Endothelial cell of umbilical vein (primary cell): Measurements from ENCODE around the gene SLC11A1. TPM values are rescaled to one million over a fixed set of nuclear protein-coding genes. Genes with fewer than 3 reads are reported as not detected.

Source experiments
- BruUV-seq: library from RNA; stranded (reverse); fragments of 400-500 nt; replicated peaks from 2 replicates; lab custom pipeline; 2021; lab: Mats Ljungman, UMichigan
- CTCF ChIA-PET: fragments of 300-600, 350-600 bp; sonication (Branson Sonifier 250); formaldehyde crosslinking; loops from one replicate; lab custom pipeline; 2021; ENCODE audit warnings: antibody characterized with exemption, inconsistent platforms; lab: Charles Lee
- POLR2A ChIA-PET: fragments of 300-600, 350-600 bp; sonication (Branson Sonifier 250); formaldehyde crosslinking; loops from one replicate; lab custom pipeline; 2021; ENCODE audit warnings: antibody characterized with exemption, inconsistent platforms; lab: Charles Lee
- DNase-seq: peaks from one replicate; pipeline ENCODE4 v3.0.0-alpha.2; 2011; ENCODE audit warnings: low read depth, low spot score
- FAIRE-seq: peaks from 2 replicates; lab custom pipeline; 2011; peaks lifted over from hg19 to GRCh38; lab: Jason Lieb, UNC
- H2AFZ ChIP-seq: 2 replicates; pipeline ENCODE4 v1.6.0; 2012; ENCODE audit warnings: low read depth, low read length, control low read depth, inconsistent platforms
- H3K27ac ChIP-seq: 2 replicates; pipeline ENCODE4 v1.5.1; 2011; ENCODE audit warnings: low read depth, mild to moderate bottlenecking, control low read depth, low read length, moderate library complexity; ENCODE audit not compliant: insufficient read depth
- H3K27me3 ChIP-seq, 2 experiments: 2 replicates each; pipeline versions ENCODE4 v1.6.0 to v1.6.1; 2011; ENCODE audit warnings: low read length in 2 of 2, mixed read lengths in 1 of 2; ENCODE audit not compliant: control insufficient read depth in 2 of 2, insufficient read depth in 2 of 2
- H3K36me3 ChIP-seq, 2 experiments: 2 replicates in 1 of 2; 3 replicates in 1 of 2; pipeline ENCODE4 v1.5.1; 2011; ENCODE audit warnings: low read length in 2 of 2, mild to moderate bottlenecking in 1 of 2, moderate library complexity in 1 of 2; ENCODE audit not compliant: control insufficient read depth in 2 of 2, insufficient read depth in 2 of 2; ENCODE audit errors: extremely low read depth in 1 of 2
- H3K4me1 ChIP-seq: 3 replicates; pipeline ENCODE4 v1.5.1; 2011; ENCODE audit warnings: mild to moderate bottlenecking, low read length; ENCODE audit not compliant: control insufficient read depth, insufficient read depth; ENCODE audit errors: extremely low read depth
- H3K4me2 ChIP-seq: 2 replicates; pipeline ENCODE4 v1.6.1; 2011; ENCODE audit warnings: low read length, control low read depth, mixed read lengths; ENCODE audit not compliant: insufficient read depth
- H3K4me3 ChIP-seq, 3 experiments: fragments of 200-600 bp in 1 of 3; sonication (generic), shearing (Covaris generic) in 1 of 3; replicated peaks in 1 of 3; 2 replicates each; pipeline ENCODE4 v1.5.1; 2011 to 2016; ENCODE audit warnings: control low read depth in 3 of 3, low read length in 3 of 3, mild to moderate bottlenecking in 2 of 3, inconsistent platforms in 1 of 3, low read depth in 1 of 3, moderate library complexity in 1 of 3; ENCODE audit not compliant: insufficient read depth in 1 of 3
- H3K79me2 ChIP-seq: 2 replicates; pipeline ENCODE4 v1.6.0; 2012; ENCODE audit warnings: low read length, inconsistent platforms; ENCODE audit not compliant: control insufficient read depth, insufficient read depth
- H3K9ac ChIP-seq: replicated peaks from 2 replicates; pipeline ENCODE3; 2011; ENCODE audit warnings: low read length, control low read depth; ENCODE audit not compliant: insufficient read depth; ENCODE audit errors: extremely low read depth
- H3K9me1 ChIP-seq: replicated peaks from 3 replicates; pipeline ENCODE4 v1.6.0; 2011; ENCODE audit warnings: mild to moderate bottlenecking, low read length; ENCODE audit not compliant: control insufficient read depth, insufficient read depth; ENCODE audit errors: extremely low read depth
- H3K9me3 ChIP-seq: replicated peaks from 2 replicates; pipeline ENCODE4 v1.5.1; 2012; ENCODE audit warnings: low read length, inconsistent platforms; ENCODE audit not compliant: control insufficient read depth, insufficient read depth
- H4K20me1 ChIP-seq: replicated peaks from 2 replicates; pipeline ENCODE3; 2011; ENCODE audit warnings: mild to moderate bottlenecking, low read length; ENCODE audit not compliant: control insufficient read depth, insufficient read depth; ENCODE audit errors: extremely low read depth
- CTCF ChIP-seq, 2 donors: IDR thresholded peaks; 1 replicate in 1 of 2; 2 replicates in 1 of 2; pipeline ENCODE4 v1.5.1; 2011; ENCODE audit warnings: low read length in 2 of 2, mild to moderate bottlenecking in 2 of 2, moderate library complexity in 2 of 2, control low read depth in 1 of 2, inconsistent platforms in 1 of 2, low read depth in 1 of 2; ENCODE audit not compliant: insufficient read depth in 1 of 2; ENCODE audit errors: extremely low read depth in 1 of 2
- EZH2 ChIP-seq: IDR thresholded peaks from 2 replicates; pipeline ENCODE4 v1.6.1; 2012; ENCODE audit warnings: borderline replicate concordance, low read depth, mild to moderate bottlenecking, moderate library complexity, low read length, inconsistent platforms; ENCODE audit not compliant: severe bottlenecking
- FOS ChIP-seq: IDR thresholded peaks from 2 replicates; pipeline ENCODE4 v1.6.1; 2011; ENCODE audit warnings: mild to moderate bottlenecking, low read length, moderate library complexity, borderline replicate concordance; ENCODE audit not compliant: insufficient read depth
- GATA2 ChIP-seq: IDR thresholded peaks from 2 replicates; pipeline ENCODE4 v1.7.0; 2011; ENCODE audit warnings: low read depth, mild to moderate bottlenecking, moderate library complexity, mixed read lengths, low read length; ENCODE audit not compliant: insufficient read length, insufficient read depth
- JUN ChIP-seq: IDR thresholded peaks from 2 replicates; pipeline ENCODE4 v1.6.1; 2011; ENCODE audit warnings: borderline replicate concordance, low read depth; ENCODE audit not compliant: insufficient read length, insufficient read depth
- MAX ChIP-seq: IDR thresholded peaks from 2 replicates; pipeline ENCODE4 v1.6.1; 2011; ENCODE audit not compliant: insufficient read depth, insufficient read length
- MYC ChIP-seq: IDR thresholded peaks from one replicate; pipeline ENCODE4 v1.6.1; 2011; ENCODE audit warnings: mild to moderate bottlenecking, low read depth, low read length
- POLR2A ChIP-seq: IDR thresholded peaks from 2 replicates; pipeline ENCODE4 v1.6.1; 2012; ENCODE audit warnings: low read depth, mild to moderate bottlenecking, control low read depth, low read length
- POLR2AphosphoS5 ChIP-seq: IDR thresholded peaks from 2 replicates; pipeline ENCODE4 v1.6.1; 2012; ENCODE audit warnings: low read depth, mild to moderate bottlenecking, control low read depth, low read length, moderate library complexity; ENCODE audit not compliant: insufficient read depth
- dilution Hi-C: fragments of 300-500 bp; cut with MboI; formaldehyde crosslinking; loops from one replicate; pipeline ENCODE4 v1.15.0; 2019; ENCODE audit warnings: low sequenced_read_pairs; ENCODE audit not compliant: extremely low pct_ligation_motif_present
- intact Hi-C: fragments of 100-400 bp; cut with micrococcal nuclease; formaldehyde crosslinking; loops from one replicate; pipeline ENCODE4 v1.10.0; 2022
- polyA plus RNA-seq, 4 experiments: library from polyadenylated mRNA; depleted of rRNA in 3 of 4; stranded (reverse) in 3 of 4; unstranded in 1 of 4; fragments of >200 nt; gene quantifications; 2 replicates each; pipeline versions ENCODE4 v1.2.1 to v1.2.3, GENCODE V29; 2011 to 2012; ENCODE audit warnings: missing spikeins in 1 of 4
- total RNA-seq: library from RNA; stranded (reverse); gene quantifications from 2 replicates; pipeline ENCODE4 v1.2.3, GENCODE V29; 2021

Gene SLC11A1
- total and polyA plus RNA-seq, 2 donors (not counting 3 experiments of a cell fraction or from before 2014, with no cell fraction given): 0.03 TPM; not detected in 1

GRCh38 chr2:218407717-218408116 lies 25.6 kb downstream of the SLC11A1 start:
- POLR2A ChIA-PET: interaction anchor here (0.6 kb wide), 1 partner anchor 166 kb away, joined by 4 read pairs; no protein-coding TSS in a partner anchor
- Histone ChIP-seq H3K9me1 (no peaks in the 10 kb centered on the region), H3K27me3 (no peaks in the 10 kb centered on the region), H2AFZ (no peak overlapping the region), H4K20me1 (no peaks in the 10 kb centered on the region), H3K36me3 (peaks cover 0 to 15% of the 10 kb centered on the region in 2 experiments), H3K9ac (no peak overlapping the region), H3K27ac (no peak overlapping the region), H3K9me3 (no peaks in the 10 kb centered on the region), H3K4me1 (peaks cover 19% of the 10 kb centered on the region), H3K4me3 (no peak overlapping the region), H3K79me2 (no peaks in the 10 kb centered on the region), H3K4me2 (no peak overlapping the region)
- FAIRE-seq (no peak), DNase-seq (no peak)
- dilution Hi-C loops: no loop called here
- CTCF ChIA-PET: interaction anchor here (0.7 to 5.0 kb wide), 2 partner anchors 58 to 588 kb away, joined by 3 to 26 read pairs; no protein-coding TSS in a partner anchor
- TF ChIP-seq MAX: no peak
- no peak for TF ChIP-seq MYC
- TF ChIP-seq EZH2: no peak
- TF ChIP-seq POLR2AphosphoS5: no peak
- no peak for TF ChIP-seq POLR2A
- TF ChIP-seq FOS: no peak
- TF ChIP-seq CTCF (IDR thresholded peaks at IDR 0.05; ENCODE audit: extremely low read depth in 1 of 2, insufficient read depth in 1 of 2, low read depth in 1 of 2, low read length in 2 of 2): no peak
- TF ChIP-seq GATA2: no peak
- no peak for TF ChIP-seq JUN
- BruUV-seq: no TSS peak
- intact Hi-C loops: loop anchor here (5.0 kb wide), 2 partner anchors 180 to 440 kb away; no protein-coding TSS in a partner anchor
